CD4-positive, CD25-positive, alpha-beta regulatory T cell (primary cell): ENCODE results near the gene FAM120A. TPM values are rescaled to one million over a fixed set of nuclear protein-coding genes. Genes with fewer than 3 reads are reported as not detected.
A peak's percentile ranks its signal among the peaks of the same experiment; 100 is the strongest.

Source experiments
- ATAC-seq, 2 donors: fragments of 150-1000 bp; cut with Tn5 transposase; one replicate each; pipeline ENCODE4 v1.10.0; 2021; ENCODE audit warnings: low read depth in 2 of 2, moderate number of reproducible peaks in 2 of 2, moderate library complexity in 1 of 2
- DNase-seq, 3 donors: peaks; one replicate each; pipeline versions ENCODE4 v3.0.0 to v3.0.0-alpha.2; 2012 to 2022; ENCODE audit warnings: mixed read lengths in 1 of 3
- H3K27ac ChIP-seq: one replicate; pipeline ENCODE4 v1.7.0; 2013; ENCODE audit warnings: mild to moderate bottlenecking, low read length; ENCODE audit not compliant: insufficient read depth, poor library complexity, severe bottlenecking
- H3K27me3 ChIP-seq: one replicate; pipeline ENCODE4 v1.7.0; 2013; ENCODE audit warnings: low read length; ENCODE audit not compliant: control insufficient read depth, insufficient read depth
- H3K36me3 ChIP-seq: one replicate; pipeline ENCODE4 v1.7.0; 2013; ENCODE audit warnings: mild to moderate bottlenecking, low read length, moderate library complexity; ENCODE audit not compliant: control insufficient read depth, insufficient read depth
- H3K4me1 ChIP-seq: 2 replicates; pipeline ENCODE4 v1.7.0; 2013; ENCODE audit warnings: mild to moderate bottlenecking, low read length; ENCODE audit not compliant: insufficient read depth, control insufficient read depth, poor library complexity, severe bottlenecking
- H3K4me3 ChIP-seq: one replicate; pipeline ENCODE4 v1.7.0; 2013; ENCODE audit warnings: low read depth, mild to moderate bottlenecking, low read length, moderate library complexity
- H3K9me3 ChIP-seq, 2 experiments: 1 replicate in 1 of 2; 2 replicates in 1 of 2; pipeline ENCODE4 v1.7.0; 2013; ENCODE audit warnings: low read length in 2 of 2, mild to moderate bottlenecking in 1 of 2, moderate library complexity in 1 of 2; ENCODE audit not compliant: control insufficient read depth in 2 of 2
- H3K27ac Mint-ChIP-seq, 3 donors: one replicate each; pipeline ENCODE4 v1.8.0; 2020 to 2022; ENCODE audit warnings: mild to moderate bottlenecking in 3 of 3, mixed read lengths in 3 of 3, moderate library complexity in 2 of 3
- H3K27me3 Mint-ChIP-seq: one replicate; pipeline ENCODE4 v1.8.0; 2022; ENCODE audit warnings: mild to moderate bottlenecking, mixed read lengths
- H3K36me3 Mint-ChIP-seq: one replicate; pipeline ENCODE4 v1.8.0; 2020; ENCODE audit warnings: mixed read lengths
- H3K4me1 Mint-ChIP-seq, 4 donors: one replicate each; pipeline ENCODE4 v1.8.0; 2020 to 2022; ENCODE audit warnings: mixed read lengths in 4 of 4, mild to moderate bottlenecking in 1 of 4
- H3K4me3 Mint-ChIP-seq, 4 donors: one replicate each; pipeline ENCODE4 v1.8.0; 2020 to 2022; ENCODE audit warnings: mild to moderate bottlenecking in 4 of 4, mixed read lengths in 4 of 4, moderate library complexity in 3 of 4
- H3K9me3 Mint-ChIP-seq, 7 donors: one replicate each; pipeline ENCODE4 v1.8.0; 2020 to 2022; ENCODE audit warnings: mixed read lengths in 7 of 7, mild to moderate bottlenecking in 3 of 7, moderate library complexity in 2 of 7
- polyA plus RNA-seq, 4 donors: library from polyadenylated mRNA; unstranded; fragments of 300-500 nt; fragmentation: Illumina TruSeq; gene quantifications; one replicate each; pipeline ENCODE4 v1.2.3, GENCODE V29; 2021
- total RNA-seq: library from RNA; stranded (reverse); gene quantifications from one replicate; pipeline ENCODE4 v1.2.3, GENCODE V29; 2022

Gene FAM120A
- total and polyA plus RNA-seq, 5 donors from 2014 or later, result 11.3 to 95.7 (median 12.9) TPM

- H3K4me1 ChIP-seq, result peaks cover 30% of the 10 kb centered on the region
- no peak overlapping the region for H3K27ac ChIP-seq
- Mint-ChIP-seq H3K9me3 (peaks cover 0 to 18% (median 4%) of the 10 kb centered on the region in 7 donors), H3K27me3 (no peaks in the 10 kb centered on the region), H3K27ac (peak overlapping the region; percentile 61 to 90 (median 75)), H3K4me1 (peaks cover 18 to 65% (median 33%) of the 10 kb centered on the region in 4 donors), H3K4me3 (peak overlapping the region; percentile 54 to 91 (median 82)), H3K36me3 (peaks cover 10% of the 10 kb centered on the region)
- peaks cover 0 to 9% of the 10 kb centered on the region in 2 experiments for H3K9me3 ChIP-seq
- DNase-seq (no peak), ATAC-seq (no peak)
- no peak overlapping the region for H3K4me3 ChIP-seq
- no peaks in the 10 kb centered on the region for H3K36me3 ChIP-seq
- no peaks in the 10 kb centered on the region for H3K27me3 ChIP-seq
These were observed 128.4 kb downstream of the FAM120A start for GRCh38 chr9:93579711-93580516.

- Histone ChIP-seq H3K9me3 (peaks cover 0 to 9% of the 10 kb centered on the region in 2 experiments), H3K27ac (no peak overlapping the region), H3K36me3 (no peaks in the 10 kb centered on the region), H3K27me3 (no peaks in the 10 kb centered on the region), H3K4me3 (no peak overlapping the region), H3K4me1 (peaks cover 21% of the 10 kb centered on the region)
- ATAC-seq, result no peak
- peaks cover 18 to 64% (median 33%) of the 10 kb centered on the region in 4 donors for H3K4me1 Mint-ChIP-seq
- H3K36me3 Mint-ChIP-seq, result peaks cover 12% of the 10 kb centered on the region
- H3K4me3 Mint-ChIP-seq, result peak overlapping the region in 1 of 4 donors; percentile 72
- no peaks in the 10 kb centered on the region for H3K27me3 Mint-ChIP-seq
- DNase-seq, result no peak
- peak overlapping the region in 2 of 3 donors; percentile 54 to 75 for H3K27ac Mint-ChIP-seq
- H3K9me3 Mint-ChIP-seq, result peaks cover 0 to 19% (median 4%) of the 10 kb centered on the region in 7 donors
These were observed 129.3 kb downstream of the FAM120A start for GRCh38 chr9:93580654-93581380.

- Mint-ChIP-seq H3K4me3 (peak overlapping the region in 1 of 4 donors; percentile 56), H3K36me3 (peaks cover 12% of the 10 kb centered on the region), H3K27ac (no peak overlapping the region), H3K27me3 (no peaks in the 10 kb centered on the region), H3K4me1 (peaks cover 18 to 72% (median 36%) of the 10 kb centered on the region in 4 donors), H3K9me3 (peaks cover 0 to 19% (median 4%) of the 10 kb centered on the region in 7 donors)
- no peaks in the 10 kb centered on the region for H3K27me3 ChIP-seq
- H3K4me1 ChIP-seq, result peaks cover 21% of the 10 kb centered on the region
- no peak for ATAC-seq
- H3K36me3 ChIP-seq, result no peaks in the 10 kb centered on the region
- no peak overlapping the region for H3K4me3 ChIP-seq
- H3K27ac ChIP-seq, result no peak overlapping the region
- no peak for DNase-seq
- H3K9me3 ChIP-seq, result peaks cover 0 to 9% of the 10 kb centered on the region in 2 experiments
These were observed 130.6 kb downstream of the FAM120A start for GRCh38 chr9:93582115-93582514.

- Histone ChIP-seq H3K4me1 (peaks cover 17% of the 10 kb centered on the region), H3K27ac (no peak overlapping the region), H3K36me3 (no peaks in the 10 kb centered on the region), H3K4me3 (no peak overlapping the region), H3K27me3 (no peaks in the 10 kb centered on the region), H3K9me3 (peaks cover 0 to 9% of the 10 kb centered on the region in 2 experiments)
- ATAC-seq (no peak), DNase-seq (no peak)
- Mint-ChIP-seq H3K27ac (peak overlapping the region in 2 of 3 donors; percentile 20 to 31), H3K27me3 (no peaks in the 10 kb centered on the region), H3K4me3 (peak overlapping the region in 1 of 4 donors; percentile 56), H3K36me3 (peaks cover 12% of the 10 kb centered on the region), H3K9me3 (peaks cover 0 to 19% (median 4%) of the 10 kb centered on the region in 7 donors), H3K4me1 (peaks cover 17 to 73% (median 35%) of the 10 kb centered on the region in 4 donors)
These were observed 131.1 kb downstream of the FAM120A start for GRCh38 chr9:93582550-93582949.

GRCh38 chr9:93585259-93585658, 133.8 kb downstream of the FAM120A start:
- Mint-ChIP-seq H3K27ac (no peak overlapping the region), H3K4me1 (peaks cover 20 to 73% (median 36%) of the 10 kb centered on the region in 4 donors), H3K27me3 (no peaks in the 10 kb centered on the region), H3K4me3 (no peak overlapping the region), H3K9me3 (peaks cover 0 to 19% (median 4%) of the 10 kb centered on the region in 7 donors), H3K36me3 (peaks cover 12% of the 10 kb centered on the region)
- no peak for DNase-seq
- H3K4me3 ChIP-seq, result no peak overlapping the region
- H3K4me1 ChIP-seq, result peaks cover 9% of the 10 kb centered on the region
- no peaks in the 10 kb centered on the region for H3K27me3 ChIP-seq
- no peak overlapping the region for H3K27ac ChIP-seq
- H3K9me3 ChIP-seq, result peaks cover 0 to 9% of the 10 kb centered on the region in 2 experiments
- no peak for ATAC-seq
- H3K36me3 ChIP-seq, result no peaks in the 10 kb centered on the region

- DNase-seq (no peak), ATAC-seq (no peak)
- H3K27ac Mint-ChIP-seq, result no peak overlapping the region
- Histone ChIP-seq H3K36me3 (no peaks in the 10 kb centered on the region), H3K27ac (no peak overlapping the region), H3K27me3 (no peaks in the 10 kb centered on the region), H3K4me1 (peaks cover 9% of the 10 kb centered on the region), H3K9me3 (peaks cover 0 to 9% of the 10 kb centered on the region in 2 experiments), H3K4me3 (no peak overlapping the region)
- no peak overlapping the region for H3K4me3 Mint-ChIP-seq
- H3K9me3 Mint-ChIP-seq, result peaks cover 0 to 19% (median 4%) of the 10 kb centered on the region in 7 donors
- H3K27me3 Mint-ChIP-seq, result no peaks in the 10 kb centered on the region
- peaks cover 12% of the 10 kb centered on the region for H3K36me3 Mint-ChIP-seq
- peaks cover 23 to 73% (median 34%) of the 10 kb centered on the region in 4 donors for H3K4me1 Mint-ChIP-seq
These were observed 134.2 kb downstream of the FAM120A start for GRCh38 chr9:93585695-93586094.

- DNase-seq, result no peak
- H3K4me3 ChIP-seq, result no peak overlapping the region
- H3K9me3 ChIP-seq, result peaks cover 0 to 9% of the 10 kb centered on the region in 2 experiments
- Mint-ChIP-seq H3K27me3 (no peaks in the 10 kb centered on the region), H3K9me3 (peaks cover 0 to 19% (median 4%) of the 10 kb centered on the region in 7 donors), H3K36me3 (peaks cover 12% of the 10 kb centered on the region), H3K4me1 (peaks cover 23 to 72% (median 35%) of the 10 kb centered on the region in 4 donors), H3K27ac (peak overlapping the region in 1 of 3 donors; percentile 47), H3K4me3 (no peak overlapping the region)
- H3K36me3 ChIP-seq, result no peaks in the 10 kb centered on the region
- H3K27ac ChIP-seq, result no peak overlapping the region
- no peaks in the 10 kb centered on the region for H3K27me3 ChIP-seq
- peaks cover 4% of the 10 kb centered on the region for H3K4me1 ChIP-seq
- no peak for ATAC-seq
These were observed 135.0 kb downstream of the FAM120A start for GRCh38 chr9:93586290-93587057.
